Thyroid gland (tissue), 4 donors: Measurements from ENCODE around the gene CDYL.

ENCODE experiments used
- CTCF ChIP-seq, 6 experiments: fragments of 200-600 bp in 3 of 6; fragments of 450-650 bp in 3 of 6; sonication (generic) in 3 of 6; IDR thresholded peaks; one replicate each; pipeline ENCODE4 v1.5.1; 2016 to 2019; ENCODE audit warnings: antibody characterized with exemption in 6 of 6, mild to moderate bottlenecking in 2 of 6, inconsistent platforms in 1 of 6, moderate library complexity in 1 of 6
- POLR2A ChIP-seq, 2 donors: fragments of 450-650 bp; IDR thresholded peaks; one replicate each; pipeline ENCODE4 v1.6.1; 2017; ENCODE audit warnings: antibody characterized with exemption in 2 of 2, mild to moderate bottlenecking in 2 of 2, moderate library complexity in 1 of 2

DNA sequence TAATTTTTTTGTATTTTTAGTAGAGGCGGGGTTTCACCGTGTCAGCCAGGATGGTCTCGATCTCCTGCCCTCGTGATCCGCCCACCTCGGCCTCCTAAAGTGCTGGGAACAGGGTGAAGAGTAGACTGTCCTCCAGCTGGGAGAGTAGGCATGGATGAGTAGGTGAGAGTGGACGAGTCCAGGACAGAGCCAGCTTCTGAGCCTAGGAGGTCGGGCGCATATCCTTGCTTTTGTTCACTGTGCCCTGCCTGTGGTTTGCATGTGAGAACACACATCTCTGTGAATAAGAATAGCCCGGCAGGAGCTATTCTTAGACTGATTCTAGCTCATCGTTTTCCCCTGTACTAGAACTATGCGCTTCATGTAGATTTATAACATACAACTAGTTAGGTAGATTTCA, 149.4 kb downstream of the CDYL start:
- TF ChIP-seq POLR2A (IDR thresholded peaks at IDR 0.05): no peak
- no peak for TF ChIP-seq CTCF (IDR thresholded peaks at IDR 0.05)
